Endothelial cell (in vitro differentiated cells): ENCODE results near the gene TCEANC. TPM values are rescaled to one million over a fixed set of nuclear protein-coding genes. Genes with fewer than 3 reads are reported as not detected.
A peak's percentile ranks its signal among the peaks of the same experiment; 100 is the strongest.

ENCODE experiments used
- DNase-seq: peaks from one replicate; pipeline ENCODE4 v3.0.0; 2021; ENCODE audit warnings: low spot score
- H3K27ac Mint-ChIP-seq: one replicate; pipeline ENCODE4 v1.8.0; 2021; ENCODE audit warnings: mixed read lengths, inconsistent platforms; ENCODE audit not compliant: unreplicated experiment
- H3K27me3 Mint-ChIP-seq: one replicate; pipeline ENCODE4 v1.8.0; 2021; ENCODE audit warnings: mild to moderate bottlenecking, moderate library complexity, mixed read lengths, inconsistent platforms; ENCODE audit not compliant: unreplicated experiment
- H3K36me3 Mint-ChIP-seq: one replicate; pipeline ENCODE4 v1.8.0; 2021; ENCODE audit warnings: mild to moderate bottlenecking, low read depth, mixed read lengths, inconsistent platforms; ENCODE audit not compliant: unreplicated experiment
- H3K4me1 Mint-ChIP-seq: one replicate; pipeline ENCODE4 v1.8.0; 2021; ENCODE audit warnings: mild to moderate bottlenecking, mixed read lengths, inconsistent platforms; ENCODE audit not compliant: unreplicated experiment
- H3K4me3 Mint-ChIP-seq: one replicate; pipeline ENCODE4 v1.8.0; 2021; ENCODE audit warnings: mild to moderate bottlenecking, mixed read lengths, inconsistent platforms; ENCODE audit not compliant: unreplicated experiment
- H3K9me3 Mint-ChIP-seq: one replicate; pipeline ENCODE4 v1.8.0; 2021; ENCODE audit warnings: mixed read lengths, inconsistent platforms; ENCODE audit not compliant: unreplicated experiment
- CTCF ChIP-seq: fragments of 200-600 bp; sonication (generic); IDR thresholded peaks from one replicate; pipeline ENCODE4 v1.5.0; 2021; ENCODE audit warnings: antibody characterized with exemption; ENCODE audit not compliant: unreplicated experiment
- total RNA-seq: library from RNA; stranded (reverse); fragmentation: NEBNext Ultra II Directional; extraction: Animal tissue kit (Norgen Biotek cat#: 25700); gene quantifications from one replicate; pipeline ENCODE4 v1.2.1, GENCODE V29; 2021; ENCODE audit not compliant: unreplicated experiment

Gene TCEANC
- total RNA-seq, 1 donor from 2014 or later = 3.8 TPM

- Mint-ChIP-seq H3K27ac (peak overlapping the region; percentile 78), H3K27me3 (peaks cover 3% of the 10 kb centered on the region), H3K9me3 (no peaks in the 10 kb centered on the region), H3K36me3 (no peaks in the 10 kb centered on the region), H3K4me1 (peaks cover 22% of the 10 kb centered on the region), H3K4me3 (peak overlapping the region; percentile 91)
- no peak for TF ChIP-seq CTCF
- DNase-seq = no peak
Measured at GRCh38 chrX:13689741-13690211, 36.8 kb downstream of the TCEANC start.

- Mint-ChIP-seq H3K9me3 (no peaks in the 10 kb centered on the region), H3K27me3 (peaks cover 3% of the 10 kb centered on the region), H3K4me3 (peak overlapping the region; percentile 89), H3K27ac (no peak overlapping the region), H3K36me3 (no peaks in the 10 kb centered on the region), H3K4me1 (peaks cover 31% of the 10 kb centered on the region)
- DNase-seq = no peak
- TF ChIP-seq CTCF = no peak
Measured at GRCh38 chrX:13690836-13691235, 37.9 kb downstream of the TCEANC start.

GRCh38 chrX:13691841-13692371 lies 39.0 kb downstream of the TCEANC start:
- no peak for TF ChIP-seq CTCF
- DNase-seq = no peak
- peaks cover 31% of the 10 kb centered on the region for H3K4me1 Mint-ChIP-seq
- H3K36me3 Mint-ChIP-seq = no peaks in the 10 kb centered on the region
- H3K9me3 Mint-ChIP-seq = no peaks in the 10 kb centered on the region
- no peak overlapping the region for H3K27ac Mint-ChIP-seq
- H3K27me3 Mint-ChIP-seq = peaks cover 3% of the 10 kb centered on the region
- no peak overlapping the region for H3K4me3 Mint-ChIP-seq

GRCh38 chrX:13692771-13693231 lies 39.9 kb downstream of the TCEANC start:
- Mint-ChIP-seq H3K27me3 (peaks cover 3% of the 10 kb centered on the region), H3K4me3 (no peak overlapping the region), H3K9me3 (no peaks in the 10 kb centered on the region), H3K36me3 (no peaks in the 10 kb centered on the region), H3K4me1 (peaks cover 31% of the 10 kb centered on the region), H3K27ac (peak overlapping the region; percentile 74)
- TF ChIP-seq CTCF = no peak
- DNase-seq = no peak

- Mint-ChIP-seq H3K27ac (peak overlapping the region; percentile 74), H3K9me3 (no peaks in the 10 kb centered on the region), H3K4me1 (peaks cover 31% of the 10 kb centered on the region), H3K27me3 (peaks cover 3% of the 10 kb centered on the region), H3K4me3 (no peak overlapping the region), H3K36me3 (no peaks in the 10 kb centered on the region)
- TF ChIP-seq CTCF = no peak
- DNase-seq = no peak
Measured at GRCh38 chrX:13693341-13693961, 40.5 kb downstream of the TCEANC start.
